Brain pericyte (primary cell): ENCODE data around the gene LRPPRC.

ENCODE experiments used
- DNase-seq: peaks from one replicate; pipeline ENCODE4 v3.0.0-alpha.2; 2012; ENCODE audit warnings: low read depth, low spot score

Gene LRPPRC

GRCh38 chr2:43854671-43855070 lies 141.1 kb downstream of the LRPPRC start:
- DNase-seq = no peak

- no peak for DNase-seq
Measured at GRCh38 chr2:43853141-43854081, 142.4 kb downstream of the LRPPRC start.

GRCh38 chr2:43852196-43852730 lies 143.5 kb downstream of the LRPPRC start:
- DNase-seq = no peak

- DNase-seq = no peak
Measured at GRCh38 chr2:43851011-43851980, 144.5 kb downstream of the LRPPRC start.

- no peak for DNase-seq
Measured at GRCh38 chr2:43848214-43848613, 147.6 kb downstream of the LRPPRC start.

GRCh38 chr2:43846140-43846793 lies 149.5 kb downstream of the LRPPRC start:
- no peak for DNase-seq

- no peak for DNase-seq
Measured at GRCh38 chr2:43845181-43845580, 150.6 kb downstream of the LRPPRC start.

GRCh38 chr2:43842866-43843226 lies 152.9 kb downstream of the LRPPRC start:
- no peak for DNase-seq

GRCh38 chr2:43841949-43842865 lies 153.6 kb downstream of the LRPPRC start:
- no peak for DNase-seq

GRCh38 chr2:43840965-43841364 lies 154.8 kb downstream of the LRPPRC start:
- DNase-seq = no peak

GRCh38 chr2:43839776-43840564 lies 155.8 kb downstream of the LRPPRC start:
- no peak for DNase-seq

- DNase-seq = no peak
Measured at GRCh38 chr2:43838560-43839267, 157.1 kb downstream of the LRPPRC start, which contains the start of the genes ABCG5 and ABCG8. TSS of gene ABCG5 (minus strand) at chr2:43838839. CDS start at chr2:43838679, 160 bp downstream. TSS of gene ABCG8 (plus strand) at chr2:43838971. CDS start at chr2:43839054, 83 bp downstream.

GRCh38 chr2:43837831-43838559 lies 157.8 kb downstream of the LRPPRC start:
- DNase-seq = no peak

GRCh38 chr2:43837033-43837432 lies 158.8 kb downstream of the LRPPRC start:
- no peak for DNase-seq
